GM12878 (cell line): ENCODE data around the gene MASP1.

Experiments used
- GABPA ChIP-seq: IDR thresholded peaks from 2 replicates; pipeline ENCODE4 v1.6.1; 2014; ENCODE audit warnings: antibody characterized with exemption, low read depth, mild to moderate bottlenecking, inconsistent platforms
- IKZF2 ChIP-seq, 2 experiments: fragments of 450-650 bp; IDR thresholded peaks; 2 replicates each; pipeline ENCODE4 v1.6.1; 2017; ENCODE audit warnings: mild to moderate bottlenecking in 2 of 2, moderate library complexity in 2 of 2
- NFIC ChIP-seq: IDR thresholded peaks from 2 replicates; pipeline ENCODE4 v1.6.1; 2012; ENCODE audit warnings: low read depth, mild to moderate bottlenecking, inconsistent platforms, low read length, moderate library complexity
- POLR2A ChIP-seq: IDR thresholded peaks from 2 replicates; pipeline ENCODE4 v1.6.1; 2011; ENCODE audit warnings: low read depth, mild to moderate bottlenecking, low read length
- POLR2AphosphoS5 ChIP-seq: IDR thresholded peaks from 2 replicates; pipeline ENCODE4 v1.6.1; 2011; ENCODE audit warnings: mild to moderate bottlenecking, low read length, inconsistent platforms
- RBBP5 ChIP-seq: fragments of 200-600 bp; sonication (generic); conservative IDR thresholded peaks from 2 replicates; pipeline ENCODE4 v1.6.1; 2016
- SREBF2 ChIP-seq: IDR thresholded peaks from 2 replicates; pipeline ENCODE4 v1.6.1; 2012; ENCODE audit warnings: mild to moderate bottlenecking, low read length
- TAF1 ChIP-seq: IDR thresholded peaks from 2 replicates; pipeline ENCODE4 v1.6.1; 2011; ENCODE audit warnings: mild to moderate bottlenecking, low read depth, low read length, borderline replicate concordance
- YY1 ChIP-seq: IDR thresholded peaks from 2 replicates; pipeline ENCODE4 v1.6.1; 2011; ENCODE audit warnings: low read depth, mild to moderate bottlenecking, low read length
- TF ChIP-seq, protein P1 (sequence below): fragments of 450-650 bp; formaldehyde crosslinking; IDR thresholded peaks from 2 replicates; pipeline ENCODE4 v1.5.0; 2022; ENCODE audit warnings: mild to moderate bottlenecking, missing genetic modification characterization
- TF ChIP-seq, protein P2 (sequence below), 3 experiments: IDR thresholded peaks in 2 of 3; conservative IDR thresholded peaks in 1 of 3; 2 replicates each; pipeline ENCODE4 v1.5.1; 2011; ENCODE audit warnings: low read depth in 3 of 3, low read length in 3 of 3, mild to moderate bottlenecking in 3 of 3, control low read depth in 2 of 3, moderate library complexity in 2 of 3, inconsistent platforms in 1 of 3, mixed read lengths in 1 of 3; ENCODE audit not compliant: control insufficient read depth in 2 of 3, insufficient read depth in 1 of 3; ENCODE audit errors: extremely low read depth in 1 of 3
- TF ChIP-seq, protein P3 (sequence below): IDR thresholded peaks from 2 replicates; pipeline ENCODE4 v1.6.1; 2012; ENCODE audit warnings: low read depth, low read length, improper control_type of control experiment

DNA sequence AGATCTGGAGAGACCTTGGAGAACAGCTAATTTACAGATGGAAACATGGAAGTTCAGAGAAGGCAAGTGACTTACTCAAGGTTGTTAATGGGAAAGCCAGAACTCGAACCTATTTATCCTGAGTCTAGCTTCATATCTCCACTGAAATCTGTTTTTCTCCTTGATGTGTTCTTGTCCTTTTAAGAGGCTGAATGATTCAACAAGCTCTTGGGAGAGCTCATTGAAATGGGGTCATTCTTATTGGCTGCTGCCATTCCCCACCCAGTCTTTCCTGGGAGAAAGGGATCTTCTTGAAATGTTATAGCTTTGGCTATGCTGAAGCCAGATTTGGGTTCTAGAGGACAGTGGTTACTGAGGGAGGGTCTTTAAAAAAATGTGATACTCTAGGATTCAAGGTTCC lies 53.3 kb downstream of the MASP1 start:
- no peak for TF ChIP-seq TAF1
- TF ChIP-seq POLR2A = no peak
- no peak for TF ChIP-seq RBBP5
- TF ChIP-seq, protein P1, sequence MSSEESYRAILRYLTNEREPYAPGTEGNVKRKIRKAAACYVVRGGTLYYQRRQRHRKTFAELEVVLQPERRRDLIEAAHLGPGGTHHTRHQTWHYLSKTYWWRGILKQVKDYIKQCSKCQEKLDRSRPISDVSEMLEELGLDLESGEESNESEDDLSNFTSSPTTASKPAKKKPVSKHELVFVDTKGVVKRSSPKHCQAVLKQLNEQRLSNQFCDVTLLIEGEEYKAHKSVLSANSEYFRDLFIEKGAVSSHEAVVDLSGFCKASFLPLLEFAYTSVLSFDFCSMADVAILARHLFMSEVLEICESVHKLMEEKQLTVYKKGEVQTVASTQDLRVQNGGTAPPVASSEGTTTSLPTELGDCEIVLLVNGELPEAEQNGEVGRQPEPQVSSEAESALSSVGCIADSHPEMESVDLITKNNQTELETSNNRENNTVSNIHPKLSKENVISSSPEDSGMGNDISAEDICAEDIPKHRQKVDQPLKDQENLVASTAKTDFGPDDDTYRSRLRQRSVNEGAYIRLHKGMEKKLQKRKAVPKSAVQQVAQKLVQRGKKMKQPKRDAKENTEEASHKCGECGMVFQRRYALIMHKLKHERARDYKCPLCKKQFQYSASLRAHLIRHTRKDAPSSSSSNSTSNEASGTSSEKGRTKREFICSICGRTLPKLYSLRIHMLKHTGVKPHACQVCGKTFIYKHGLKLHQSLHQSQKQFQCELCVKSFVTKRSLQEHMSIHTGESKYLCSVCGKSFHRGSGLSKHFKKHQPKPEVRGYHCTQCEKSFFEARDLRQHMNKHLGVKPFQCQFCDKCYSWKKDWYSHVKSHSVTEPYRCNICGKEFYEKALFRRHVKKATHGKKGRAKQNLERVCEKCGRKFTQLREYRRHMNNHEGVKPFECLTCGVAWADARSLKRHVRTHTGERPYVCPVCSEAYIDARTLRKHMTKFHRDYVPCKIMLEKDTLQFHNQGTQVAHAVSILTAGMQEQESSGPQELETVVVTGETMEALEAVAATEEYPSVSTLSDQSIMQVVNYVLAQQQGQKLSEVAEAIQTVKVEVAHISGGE (CRISPR knock-in tag) = no peak
- TF ChIP-seq NFIC = no peak
- TF ChIP-seq, protein P2, sequence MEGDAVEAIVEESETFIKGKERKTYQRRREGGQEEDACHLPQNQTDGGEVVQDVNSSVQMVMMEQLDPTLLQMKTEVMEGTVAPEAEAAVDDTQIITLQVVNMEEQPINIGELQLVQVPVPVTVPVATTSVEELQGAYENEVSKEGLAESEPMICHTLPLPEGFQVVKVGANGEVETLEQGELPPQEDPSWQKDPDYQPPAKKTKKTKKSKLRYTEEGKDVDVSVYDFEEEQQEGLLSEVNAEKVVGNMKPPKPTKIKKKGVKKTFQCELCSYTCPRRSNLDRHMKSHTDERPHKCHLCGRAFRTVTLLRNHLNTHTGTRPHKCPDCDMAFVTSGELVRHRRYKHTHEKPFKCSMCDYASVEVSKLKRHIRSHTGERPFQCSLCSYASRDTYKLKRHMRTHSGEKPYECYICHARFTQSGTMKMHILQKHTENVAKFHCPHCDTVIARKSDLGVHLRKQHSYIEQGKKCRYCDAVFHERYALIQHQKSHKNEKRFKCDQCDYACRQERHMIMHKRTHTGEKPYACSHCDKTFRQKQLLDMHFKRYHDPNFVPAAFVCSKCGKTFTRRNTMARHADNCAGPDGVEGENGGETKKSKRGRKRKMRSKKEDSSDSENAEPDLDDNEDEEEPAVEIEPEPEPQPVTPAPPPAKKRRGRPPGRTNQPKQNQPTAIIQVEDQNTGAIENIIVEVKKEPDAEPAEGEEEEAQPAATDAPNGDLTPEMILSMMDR (IDR thresholded peaks at IDR 0.05 in 2 of 3, conservative IDR thresholded peaks at IDR 0.05 in 1 of 3; ENCODE audit: control insufficient read depth in 2 of 3, extremely low read depth in 1 of 3, insufficient read depth in 1 of 3, low read depth in 3 of 3, low read length in 3 of 3) = no peak
- TF ChIP-seq POLR2AphosphoS5 = no peak
- TF ChIP-seq YY1 = no peak
- TF ChIP-seq, protein P3, sequence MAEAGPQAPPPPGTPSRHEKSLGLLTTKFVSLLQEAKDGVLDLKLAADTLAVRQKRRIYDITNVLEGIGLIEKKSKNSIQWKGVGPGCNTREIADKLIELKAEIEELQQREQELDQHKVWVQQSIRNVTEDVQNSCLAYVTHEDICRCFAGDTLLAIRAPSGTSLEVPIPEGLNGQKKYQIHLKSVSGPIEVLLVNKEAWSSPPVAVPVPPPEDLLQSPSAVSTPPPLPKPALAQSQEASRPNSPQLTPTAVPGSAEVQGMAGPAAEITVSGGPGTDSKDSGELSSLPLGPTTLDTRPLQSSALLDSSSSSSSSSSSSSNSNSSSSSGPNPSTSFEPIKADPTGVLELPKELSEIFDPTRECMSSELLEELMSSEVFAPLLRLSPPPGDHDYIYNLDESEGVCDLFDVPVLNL = no peak
- no peak for TF ChIP-seq IKZF2 (IDR thresholded peaks at IDR 0.05)
- no peak for TF ChIP-seq SREBF2
- TF ChIP-seq GABPA = no peak
